ENCODE data around the gene ATP1A1. TPM values are rescaled to one million over a fixed set of nuclear protein-coding genes. Genes with fewer than 3 reads are reported as not detected.

ATP1A1 gene
- total and polyA plus RNA-seq, 4 donors = 68.6 to 128 (median 82.6) TPM

DNA sequence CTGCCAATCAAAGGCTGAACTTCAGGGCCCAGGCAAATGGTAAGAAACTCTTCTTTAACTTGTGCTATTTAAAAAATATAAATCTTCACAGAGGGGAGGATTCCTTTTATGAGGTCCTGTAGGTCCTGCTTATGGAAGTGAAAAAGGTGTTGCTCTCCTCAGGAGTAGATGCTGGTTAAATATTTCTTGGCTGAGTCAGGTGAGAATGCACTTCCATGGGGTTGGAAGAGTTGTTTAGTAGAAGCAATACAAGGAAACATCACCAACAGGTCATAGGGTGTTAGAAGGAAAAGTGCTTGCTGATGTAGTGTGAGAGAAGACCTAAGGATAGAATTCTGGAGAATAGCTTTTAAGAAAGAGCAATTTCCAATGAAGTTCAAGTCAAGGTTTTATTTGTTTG, 42.2 kb upstream of the ATP1A1 start:
- TF ChIP-seq MAX (IDR thresholded peaks at IDR 0.05) = no peak
- no peak for TF ChIP-seq GABPA (IDR thresholded peaks at IDR 0.05 in 1 of 2, conservative IDR thresholded peaks at IDR 0.05 in 1 of 2)
- no peak for TF ChIP-seq EGR1 (IDR thresholded peaks at IDR 0.05; ENCODE audit: low read depth in 2 of 2)
- no peak for TF ChIP-seq FOXA2 (IDR thresholded peaks at IDR 0.05)
- no peak for TF ChIP-seq ATF3 (IDR thresholded peaks at IDR 0.05)
- TF ChIP-seq RAD21 (IDR thresholded peaks at IDR 0.05) = no peak
- no peak for TF ChIP-seq JUND (IDR thresholded peaks at IDR 0.05)
- TF ChIP-seq HNF4A (conservative IDR thresholded peaks at IDR 0.05) = no peak
- no peak for TF ChIP-seq YY1 (IDR thresholded peaks at IDR 0.05)
- no peak for TF ChIP-seq REST (IDR thresholded peaks at IDR 0.05)
- TF ChIP-seq CTCF (IDR thresholded peaks at IDR 0.05; ENCODE audit: low read depth, low read length, missing input control) = no peak
- TF ChIP-seq, protein P1, sequence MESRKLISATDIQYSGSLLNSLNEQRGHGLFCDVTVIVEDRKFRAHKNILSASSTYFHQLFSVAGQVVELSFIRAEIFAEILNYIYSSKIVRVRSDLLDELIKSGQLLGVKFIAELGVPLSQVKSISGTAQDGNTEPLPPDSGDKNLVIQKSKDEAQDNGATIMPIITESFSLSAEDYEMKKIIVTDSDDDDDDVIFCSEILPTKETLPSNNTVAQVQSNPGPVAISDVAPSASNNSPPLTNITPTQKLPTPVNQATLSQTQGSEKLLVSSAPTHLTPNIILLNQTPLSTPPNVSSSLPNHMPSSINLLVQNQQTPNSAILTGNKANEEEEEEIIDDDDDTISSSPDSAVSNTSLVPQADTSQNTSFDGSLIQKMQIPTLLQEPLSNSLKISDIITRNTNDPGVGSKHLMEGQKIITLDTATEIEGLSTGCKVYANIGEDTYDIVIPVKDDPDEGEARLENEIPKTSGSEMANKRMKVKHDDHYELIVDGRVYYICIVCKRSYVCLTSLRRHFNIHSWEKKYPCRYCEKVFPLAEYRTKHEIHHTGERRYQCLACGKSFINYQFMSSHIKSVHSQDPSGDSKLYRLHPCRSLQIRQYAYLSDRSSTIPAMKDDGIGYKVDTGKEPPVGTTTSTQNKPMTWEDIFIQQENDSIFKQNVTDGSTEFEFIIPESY (IDR thresholded peaks at IDR 0.05) = no peak
- no peak for TF ChIP-seq FOXA1 (IDR thresholded peaks at IDR 0.05)
- no peak for TF ChIP-seq NR2F2 (IDR thresholded peaks at IDR 0.05)
- no peak for TF ChIP-seq TAF1 (conservative IDR thresholded peaks at IDR 0.05)
- TF ChIP-seq SP1 (IDR thresholded peaks at IDR 0.05) = no peak
- no peak for TF ChIP-seq RXRA (IDR thresholded peaks at IDR 0.05)
- TF ChIP-seq HNF4G (IDR thresholded peaks at IDR 0.05) = no peak
- Histone ChIP-seq H3K27me3 (ENCODE audit: control insufficient read depth in 4 of 4, insufficient read depth in 4 of 4, low read length in 3 of 4) (no peaks in the 10 kb centered on the region), H3K27ac (ENCODE audit: low read depth in 1 of 2, low read length in 2 of 2) (no peak overlapping the region), H3K36me3 (ENCODE audit: control insufficient read depth in 4 of 4, insufficient read depth in 3 of 4, low read depth in 1 of 4, low read length in 3 of 4) (no peaks in the 10 kb centered on the region), H3K9ac (ENCODE audit: low read depth in 1 of 2, low read length in 2 of 2) (no peak overlapping the region), H3K4me1 (ENCODE audit: control insufficient read depth in 4 of 4, insufficient read depth in 4 of 4, low read length in 3 of 4) (peaks cover 9 to 23% (median 15%) of the 10 kb centered on the region in 4 donors), H3K9me3 (ENCODE audit: control insufficient read depth in 4 of 4, low read length in 3 of 4) (no peaks in the 10 kb centered on the region), H3K4me3 (ENCODE audit: low read depth in 1 of 3, low read length in 3 of 3) (no peak overlapping the region)
- DNase-seq (ENCODE audit: low spot score) = no peak
